HEK293 (cell line): ENCODE results near the gene NAT14.
A peak's percentile ranks its signal among the peaks of the same experiment; 100 is the strongest.

ENCODE experiments used
- KLF16 ChIP-seq: fragments of 450-650 bp; formaldehyde crosslinking; IDR thresholded peaks from 2 replicates; pipeline ENCODE4 v1.5.1; 2017; ENCODE audit warnings: missing biosample characterization, missing genetic modification characterization
- KLF7 ChIP-seq: fragments of 450-650 bp; formaldehyde crosslinking; IDR thresholded peaks from 2 replicates; pipeline ENCODE4 v1.5.1; 2016; ENCODE audit warnings: missing biosample characterization, missing genetic modification characterization, borderline replicate concordance
- SETDB1 ChIP-seq: IDR thresholded peaks from one replicate; pipeline ENCODE4 v1.6.1; 2017; ENCODE audit warnings: mild to moderate bottlenecking, low read length, moderate library complexity, mixed read lengths; ENCODE audit not compliant: insufficient read length
- SP3 ChIP-seq: fragments of 450-650 bp; formaldehyde crosslinking; IDR thresholded peaks from 2 replicates; pipeline ENCODE4 v1.5.1; 2016; ENCODE audit warnings: missing biosample characterization, missing genetic modification characterization
- ZBTB1 ChIP-seq: fragments of 450-650 bp; formaldehyde crosslinking; IDR thresholded peaks from 2 replicates; pipeline ENCODE4 v1.5.1; 2016; ENCODE audit warnings: missing biosample characterization, missing genetic modification characterization
- ZBTB10 ChIP-seq: fragments of 450-650 bp; formaldehyde crosslinking; IDR thresholded peaks from 2 replicates; pipeline ENCODE4 v1.5.1; 2016; ENCODE audit warnings: missing biosample characterization, missing genetic modification characterization
- ZBTB17 ChIP-seq: fragments of 450-650 bp; formaldehyde crosslinking; IDR thresholded peaks from 2 replicates; pipeline ENCODE4 v1.5.1; 2016; ENCODE audit warnings: missing biosample characterization, missing genetic modification characterization
- ZBTB20 ChIP-seq: fragments of 450-650 bp; formaldehyde crosslinking; IDR thresholded peaks from 2 replicates; pipeline ENCODE4 v1.5.1; 2016; ENCODE audit warnings: missing biosample characterization, missing genetic modification characterization
- ZBTB8A ChIP-seq: fragments of 450-650 bp; formaldehyde crosslinking; IDR thresholded peaks from 2 replicates; pipeline ENCODE4 v1.5.1; 2016; ENCODE audit warnings: missing biosample characterization, missing genetic modification characterization
- ZNF221 ChIP-seq: fragments of 450-650 bp; formaldehyde crosslinking; IDR thresholded peaks from 2 replicates; pipeline ENCODE4 v1.5.1; 2017; ENCODE audit warnings: missing biosample characterization, missing genetic modification characterization, borderline replicate concordance
- ZNF223 ChIP-seq: fragments of 450-650 bp; formaldehyde crosslinking; IDR thresholded peaks from 2 replicates; pipeline ENCODE4 v1.5.1; 2016; ENCODE audit warnings: missing biosample characterization, missing genetic modification characterization
- ZNF398 ChIP-seq: fragments of 450-650 bp; formaldehyde crosslinking; IDR thresholded peaks from 2 replicates; pipeline ENCODE4 v1.5.1; 2017; ENCODE audit warnings: missing biosample characterization, missing genetic modification characterization
- ZNF518A ChIP-seq: fragments of 450-650 bp; formaldehyde crosslinking; conservative IDR thresholded peaks from 2 replicates; pipeline ENCODE4 v1.5.1; 2016; ENCODE audit warnings: low read depth, missing biosample characterization, missing genetic modification characterization
- ZNF560 ChIP-seq: fragments of 450-650 bp; formaldehyde crosslinking; IDR thresholded peaks from 2 replicates; pipeline ENCODE4 v1.5.1; 2017; ENCODE audit warnings: missing biosample characterization, missing genetic modification characterization, borderline replicate concordance
- ZNF654 ChIP-seq: fragments of 450-650 bp; formaldehyde crosslinking; IDR thresholded peaks from 2 replicates; pipeline ENCODE4 v1.5.1; 2016; ENCODE audit warnings: low read depth, missing biosample characterization, missing genetic modification characterization
- ZNF670 ChIP-seq: fragments of 450-650 bp; formaldehyde crosslinking; IDR thresholded peaks from 2 replicates; pipeline ENCODE4 v1.5.1; 2016; ENCODE audit warnings: missing biosample characterization, missing genetic modification characterization, low read depth
- ZNF701 ChIP-seq: fragments of 450-650 bp; formaldehyde crosslinking; IDR thresholded peaks from 2 replicates; pipeline ENCODE4 v1.5.1; 2016; ENCODE audit warnings: missing biosample characterization, missing genetic modification characterization
- ZNF76 ChIP-seq: fragments of 450-650 bp; formaldehyde crosslinking; IDR thresholded peaks from 2 replicates; pipeline ENCODE4; 2016; ENCODE audit warnings: low read depth, missing biosample characterization, missing genetic modification characterization, borderline replicate concordance
- ZNF776 ChIP-seq: fragments of 450-650 bp; formaldehyde crosslinking; IDR thresholded peaks from 2 replicates; pipeline ENCODE4 v1.5.0; 2017; ENCODE audit warnings: missing biosample characterization, missing genetic modification characterization, borderline replicate concordance
- ZNF791 ChIP-seq: fragments of 450-650 bp; formaldehyde crosslinking; IDR thresholded peaks from 2 replicates; pipeline ENCODE4 v1.5.1; 2016; ENCODE audit warnings: missing biosample characterization, missing genetic modification characterization
- ZSCAN18 ChIP-seq: fragments of 450-650 bp; formaldehyde crosslinking; IDR thresholded peaks from 2 replicates; pipeline ENCODE4 v1.5.1; 2016; ENCODE audit warnings: missing biosample characterization, missing genetic modification characterization
- ZXDB ChIP-seq: fragments of 450-650 bp; formaldehyde crosslinking; IDR thresholded peaks from 2 replicates; pipeline ENCODE4 v1.5.1; 2016; ENCODE audit warnings: missing biosample characterization, missing genetic modification characterization
- TF ChIP-seq, protein P1 (sequence below): fragments of 450-650 bp; formaldehyde crosslinking; optimal IDR thresholded peaks from 2 replicates; pipeline ENCODE3; 2016; ENCODE audit warnings: missing biosample characterization, mild to moderate bottlenecking, missing genetic modification characterization
- TF ChIP-seq, protein P2 (sequence below): fragments of 450-650 bp; formaldehyde crosslinking; IDR thresholded peaks from 2 replicates; pipeline ENCODE4 v1.5.1; 2016; ENCODE audit warnings: missing biosample characterization, missing genetic modification characterization, low read depth

Gene NAT14

DNA sequence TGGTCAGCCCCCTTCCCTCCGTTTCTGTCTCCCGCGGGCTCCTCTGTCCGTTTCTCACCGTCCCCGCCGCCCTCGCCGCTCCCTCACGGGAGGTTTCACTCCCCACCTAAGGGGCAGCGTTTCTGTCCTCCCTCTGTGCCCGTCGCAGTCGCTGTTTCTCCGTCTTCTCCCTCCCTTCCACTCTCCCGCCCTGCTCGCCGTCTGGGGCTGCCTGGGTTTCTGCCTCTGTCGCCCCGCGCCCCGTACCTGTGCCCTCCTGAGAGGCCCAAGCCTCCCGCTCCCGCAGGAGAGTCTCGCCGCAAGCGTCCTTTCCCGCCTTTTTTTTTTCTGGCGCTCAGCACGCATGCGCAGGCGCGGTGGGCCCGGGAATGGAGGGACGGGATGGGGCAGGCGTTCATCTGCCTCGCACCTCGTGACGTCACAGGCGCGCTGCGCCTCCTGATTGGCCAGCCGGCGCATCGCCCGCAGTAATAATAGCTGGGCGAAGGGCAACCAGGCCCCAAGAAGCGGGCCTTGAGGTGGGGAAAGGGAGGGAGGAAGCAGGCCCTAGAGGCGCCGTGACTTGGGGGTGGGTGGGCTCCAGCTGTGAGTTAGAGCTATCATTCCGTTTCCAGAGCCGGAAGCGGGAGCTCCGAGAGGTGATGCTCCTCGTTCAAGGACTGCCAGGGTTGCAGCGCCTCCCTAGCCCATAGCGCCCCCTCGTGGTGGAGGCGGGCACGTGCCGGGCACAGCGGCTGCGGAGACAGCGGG lies 18.7 kb downstream of the NAT14 start (continued):
- 0 out of 2 replicates have a peak, but pooled peaks have one; percentile 50 for TF ChIP-seq ZBTB10 (tag by site-specific recombination)
- TF ChIP-seq ZBTB20, result peak; percentile 77
- peak; percentile 73 for TF ChIP-seq ZNF654 (tag by site-specific recombination)
- TF ChIP-seq, protein P1, sequence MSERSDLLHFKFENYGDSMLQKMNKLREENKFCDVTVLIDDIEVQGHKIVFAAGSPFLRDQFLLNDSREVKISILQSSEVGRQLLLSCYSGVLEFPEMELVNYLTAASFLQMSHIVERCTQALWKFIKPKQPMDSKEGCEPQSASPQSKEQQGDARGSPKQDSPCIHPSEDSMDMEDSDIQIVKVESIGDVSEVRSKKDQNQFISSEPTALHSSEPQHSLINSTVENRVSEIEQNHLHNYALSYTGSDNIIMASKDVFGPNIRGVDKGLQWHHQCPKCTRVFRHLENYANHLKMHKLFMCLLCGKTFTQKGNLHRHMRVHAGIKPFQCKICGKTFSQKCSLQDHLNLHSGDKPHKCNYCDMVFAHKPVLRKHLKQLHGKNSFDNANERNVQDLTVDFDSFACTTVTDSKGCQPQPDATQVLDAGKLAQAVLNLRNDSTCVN (tag by site-specific recombination), result peak; percentile 33
- no peak for TF ChIP-seq ZNF221 (tag by site-specific recombination)
- TF ChIP-seq SP3, result peak; percentile 48; the same call in 1 of the 2 replicates
- no peak for TF ChIP-seq ZBTB1 (tag by site-specific recombination)
- no peak for TF ChIP-seq ZNF701 (tag by site-specific recombination)
- TF ChIP-seq ZBTB8A (tag by site-specific recombination), result peak; percentile 67
- peak; percentile 88 for TF ChIP-seq ZNF223 (tag by site-specific recombination)
- TF ChIP-seq ZBTB17 (tag by site-specific recombination), result peak; percentile 88
- no peak for TF ChIP-seq ZNF791 (tag by site-specific recombination)
- TF ChIP-seq ZNF398 (tag by site-specific recombination), result 0 out of 2 replicates have a peak, but pooled peaks have one; percentile 18
- peak; percentile 44; the same call in 1 of the 2 replicates for TF ChIP-seq ZNF76
- no peak for TF ChIP-seq ZNF670 (tag by site-specific recombination)
- peak; percentile 19; the same call in 1 of the 2 replicates for TF ChIP-seq KLF7
- peak; percentile 21; the same call in 1 of the 2 replicates for TF ChIP-seq ZSCAN18
- TF ChIP-seq ZNF518A (tag by site-specific recombination), result peak; percentile 37; the same call in 1 of the 2 replicates
- no peak for TF ChIP-seq ZNF560
- peak; percentile 92 for TF ChIP-seq ZXDB (tag by site-specific recombination)
- TF ChIP-seq ZNF776 (tag by site-specific recombination), result no peak
- TF ChIP-seq KLF16 (tag by site-specific recombination), result peak; percentile 50
- TF ChIP-seq, protein P2, sequence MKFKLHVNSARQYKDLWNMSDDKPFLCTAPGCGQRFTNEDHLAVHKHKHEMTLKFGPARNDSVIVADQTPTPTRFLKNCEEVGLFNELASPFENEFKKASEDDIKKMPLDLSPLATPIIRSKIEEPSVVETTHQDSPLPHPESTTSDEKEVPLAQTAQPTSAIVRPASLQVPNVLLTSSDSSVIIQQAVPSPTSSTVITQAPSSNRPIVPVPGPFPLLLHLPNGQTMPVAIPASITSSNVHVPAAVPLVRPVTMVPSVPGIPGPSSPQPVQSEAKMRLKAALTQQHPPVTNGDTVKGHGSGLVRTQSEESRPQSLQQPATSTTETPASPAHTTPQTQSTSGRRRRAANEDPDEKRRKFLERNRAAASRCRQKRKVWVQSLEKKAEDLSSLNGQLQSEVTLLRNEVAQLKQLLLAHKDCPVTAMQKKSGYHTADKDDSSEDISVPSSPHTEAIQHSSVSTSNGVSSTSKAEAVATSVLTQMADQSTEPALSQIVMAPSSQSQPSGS (tag by site-specific recombination), result peak; percentile 87; the same call in 1 of the 2 replicates
- peak; percentile 59 for TF ChIP-seq SETDB1
